Activated T-helper 1 cell treated with Interleukin-2 at 50 U/mL for 16 hours (primary cell): ENCODE measurements around the gene GRIFIN.
"Not testable (repeated sequence)": the region's sequence is repeated elsewhere in the genome, so short reads cannot be mapped to it uniquely, and the experiment has no call there.

Experiments
- DNase-seq: peaks from one replicate; pipeline ENCODE4 v3.0.0-alpha.2; 2020; ENCODE audit warnings: low read depth

The GRIFIN gene

GRCh38 chr7:2478399-2478785 is 2.2 kb upstream of the GRIFIN start:
- no peak for DNase-seq

DNA sequence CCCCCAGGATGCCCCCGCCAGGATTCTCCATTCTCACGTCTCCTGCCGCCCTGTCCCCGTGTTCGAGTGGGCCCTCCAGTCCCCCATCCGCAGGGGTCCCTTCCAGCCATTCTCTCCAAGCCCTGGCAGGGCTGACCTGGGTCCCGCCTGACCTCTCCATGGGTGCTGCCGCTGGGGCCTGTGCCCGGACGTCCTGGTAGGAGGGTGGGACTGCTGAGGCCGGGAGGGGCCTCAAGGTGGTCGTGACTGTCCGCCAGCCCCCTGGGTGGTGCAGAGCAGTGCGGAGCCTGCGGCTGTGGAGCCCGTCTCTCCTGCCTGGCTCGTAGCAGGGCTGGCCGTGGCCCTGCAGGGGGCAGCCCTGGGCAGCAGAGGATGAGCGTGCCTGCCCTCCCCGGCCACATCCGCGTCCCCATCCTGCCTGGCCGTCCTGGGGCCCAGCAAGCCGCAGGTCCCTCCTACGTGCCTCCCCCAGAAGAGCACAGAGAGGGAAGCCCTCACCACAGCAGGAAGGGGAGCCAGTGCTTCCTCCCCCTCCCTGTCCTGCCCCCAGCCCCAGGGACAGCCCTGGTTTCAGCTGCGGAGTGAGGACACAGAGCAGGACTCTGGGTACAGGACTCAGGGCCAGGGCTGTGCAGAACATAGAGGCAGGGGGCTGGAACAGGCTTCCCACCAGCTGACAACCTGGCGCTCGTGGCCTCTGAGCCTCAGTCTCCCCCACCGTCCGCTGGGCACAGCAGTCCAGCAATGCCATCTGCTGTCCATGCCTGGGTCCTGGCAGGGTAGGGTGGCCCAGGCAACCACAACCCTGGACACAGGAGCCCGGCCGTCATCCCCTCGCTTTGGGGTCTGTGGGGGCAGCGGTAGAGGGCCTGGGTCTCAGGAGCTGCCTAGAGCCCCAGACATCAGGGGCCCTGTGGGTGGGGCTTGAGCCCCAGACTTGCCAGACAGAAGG is 1.5 kb upstream of the GRIFIN start:
- peak; percentile 51 for DNase-seq

GRCh38 chr7:2476776-2477446 is 713 bp upstream of the GRIFIN start:
- DNase-seq = no peak

- DNase-seq = no peak
Measured at GRCh38 chr7:2475678-2476015, 551 bp downstream of the GRIFIN start.

DNA sequence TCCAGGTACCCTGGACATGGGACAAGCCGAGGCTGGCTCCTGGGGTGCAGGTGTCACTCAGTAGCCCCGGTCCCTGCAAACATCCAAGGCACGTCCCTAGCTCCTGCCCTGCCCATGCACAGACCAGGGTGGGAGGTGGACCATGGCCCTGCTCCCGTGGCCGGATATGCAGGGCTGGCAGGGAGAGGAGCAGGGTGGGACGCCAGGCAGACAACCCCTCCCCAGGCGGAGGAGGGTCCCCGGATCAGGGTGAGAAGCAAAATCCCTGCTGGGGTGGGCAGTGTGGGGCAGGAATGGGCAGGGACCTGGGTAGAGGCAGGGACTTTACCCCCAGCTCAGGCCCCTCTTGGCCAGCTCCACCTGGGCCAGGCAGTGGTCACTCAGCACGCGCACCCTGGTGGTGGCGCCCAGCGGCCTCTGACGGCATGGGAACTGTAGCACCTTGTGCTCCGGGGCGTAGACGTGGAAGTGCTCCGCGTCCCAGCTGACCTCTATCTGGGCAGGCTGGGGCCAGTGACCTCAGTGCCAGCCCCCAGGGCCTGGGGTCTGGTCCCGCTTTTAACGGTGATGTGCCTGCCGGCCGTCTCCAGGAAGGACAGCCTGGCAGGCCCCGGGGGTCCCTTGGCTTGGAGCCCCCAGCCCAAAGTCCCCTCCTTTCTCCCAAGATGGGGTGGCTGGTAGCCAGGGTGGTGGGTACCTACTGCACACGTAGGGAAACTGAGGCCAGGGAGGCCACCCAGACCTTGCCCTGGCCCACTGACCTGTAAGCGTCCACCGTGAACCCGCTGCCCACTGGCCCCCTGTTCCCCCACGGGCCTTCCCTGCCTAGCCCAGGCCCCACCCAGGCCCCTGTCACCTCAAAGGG is 1.2 kb downstream of the GRIFIN start:
- no peak for DNase-seq

DNA sequence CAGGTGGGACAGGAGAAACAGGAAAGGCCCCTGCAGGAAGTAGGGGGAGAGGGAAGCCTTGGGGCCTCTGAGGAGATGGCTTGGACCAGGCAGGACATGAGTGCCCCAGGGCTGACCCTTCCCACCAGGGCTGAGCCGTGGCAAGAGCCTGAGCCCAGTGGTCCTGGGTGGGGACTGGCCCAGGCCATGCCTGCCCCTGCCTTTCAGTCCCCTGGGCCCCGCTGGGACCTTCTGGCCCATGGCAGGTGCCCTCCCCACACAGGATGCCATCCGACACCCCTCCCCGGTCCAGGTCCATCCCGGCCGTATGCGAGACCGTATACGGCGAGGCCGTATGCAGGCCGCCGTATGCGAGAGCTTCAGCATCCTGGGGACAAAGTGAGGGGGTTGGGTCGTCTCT is 2.0 kb downstream of the GRIFIN start:
- no peak for DNase-seq

GRCh38 chr7:2473496-2474180 is 2.6 kb downstream of the GRIFIN start:
- no peak for DNase-seq

DNA sequence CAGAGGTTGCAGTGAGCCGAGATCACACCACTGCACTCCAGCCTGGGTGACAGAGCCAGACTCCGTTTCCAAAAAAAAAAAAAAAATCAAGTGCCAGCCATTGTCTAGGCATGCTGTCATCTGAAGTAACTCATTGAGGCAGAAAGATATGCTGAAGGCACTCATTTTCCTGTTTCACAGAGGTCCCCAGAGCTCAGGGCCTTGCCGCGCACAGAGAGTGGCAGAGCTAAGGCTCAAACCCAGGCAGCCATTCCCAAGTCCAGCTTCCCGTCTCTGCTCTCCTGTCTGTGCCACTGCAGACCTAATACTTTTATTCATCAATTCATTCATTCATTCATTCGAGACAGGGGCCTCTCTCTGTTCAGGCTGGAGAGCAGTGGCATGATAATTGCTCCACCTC is 3.5 kb downstream of the GRIFIN start:
- DNase-seq = no peak

GRCh38 chr7:2471396-2471795 is 4.8 kb downstream of the GRIFIN start:
- no peak for DNase-seq

- DNase-seq = no peak
Measured at GRCh38 chr7:2471022-2471329, 5.2 kb downstream of the GRIFIN start.

DNA sequence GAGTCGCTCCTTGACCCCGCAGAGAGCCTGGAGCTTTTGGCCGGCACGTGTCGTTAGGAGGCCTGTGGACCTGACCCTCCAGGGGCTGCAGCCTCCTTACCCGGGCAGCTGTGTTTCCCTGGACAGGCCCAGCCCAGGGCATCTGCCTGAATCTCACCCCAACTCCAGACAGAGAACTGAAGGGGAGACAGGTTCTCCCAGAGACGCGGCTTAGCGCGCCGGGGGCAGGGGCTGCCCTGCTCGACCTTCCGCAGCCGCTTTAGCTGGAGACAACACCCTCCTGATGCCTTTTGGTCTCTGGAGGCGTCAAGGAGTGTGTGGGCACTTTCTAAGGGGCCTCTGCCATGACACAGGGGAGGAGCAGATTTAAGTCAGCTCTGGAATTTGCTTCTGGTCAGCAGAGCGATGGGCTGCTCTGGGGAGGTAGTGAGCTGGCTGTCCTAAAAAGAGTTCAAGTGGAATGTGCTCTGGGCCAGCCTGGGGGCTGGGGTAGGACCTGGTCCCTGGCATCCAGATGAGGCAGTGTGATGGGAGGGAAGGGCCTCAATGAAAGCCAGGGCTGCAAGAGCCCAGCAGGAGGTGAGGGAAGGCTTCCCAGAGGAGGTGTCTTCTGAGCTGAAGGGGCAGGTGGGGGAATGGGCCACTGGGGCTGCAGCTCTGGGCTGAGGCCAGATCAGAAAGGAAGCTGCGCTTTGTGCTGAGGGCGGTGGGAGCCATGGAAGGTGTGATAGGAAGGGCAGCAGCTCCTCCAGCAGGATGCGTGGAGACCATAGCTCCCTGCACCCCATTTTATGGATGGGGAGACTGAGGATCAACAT is 5.8 kb downstream of the GRIFIN start:
- DNase-seq = no peak

GRCh38 chr7:2469460-2470203 is 6.6 kb downstream of the GRIFIN start:
- not testable (repeated sequence) for DNase-seq

- DNase-seq = no peak
Measured at GRCh38 chr7:2468227-2468626, 8.0 kb downstream of the GRIFIN start.

DNA sequence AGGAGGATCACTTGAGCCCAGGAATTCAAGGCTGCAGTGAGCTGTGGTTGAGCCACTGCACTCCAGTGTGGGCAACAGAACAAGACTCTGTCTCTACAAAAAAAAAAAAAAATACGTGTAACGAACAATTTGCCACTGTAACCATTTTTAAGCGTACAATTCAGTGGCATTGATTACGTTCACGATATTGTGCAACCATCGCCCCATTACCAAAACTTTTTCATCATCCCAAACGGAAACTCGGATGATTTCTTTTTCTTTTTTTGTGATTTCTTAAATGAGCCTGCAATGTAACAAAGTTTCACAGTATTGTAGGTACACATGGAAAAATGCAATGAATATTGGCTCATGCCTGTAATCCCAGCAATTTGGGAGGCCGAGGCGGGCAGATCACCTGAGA is 9.5 kb downstream of the GRIFIN start:
- DNase-seq = no peak

- no peak for DNase-seq
Measured at GRCh38 chr7:2465928-2466327, 10.3 kb downstream of the GRIFIN start.

GRCh38 chr7:2462731-2463130 is 13.5 kb downstream of the GRIFIN start:
- no peak for DNase-seq

GRCh38 chr7:2461268-2462026 is 14.8 kb downstream of the GRIFIN start:
- DNase-seq = no peak

DNA sequence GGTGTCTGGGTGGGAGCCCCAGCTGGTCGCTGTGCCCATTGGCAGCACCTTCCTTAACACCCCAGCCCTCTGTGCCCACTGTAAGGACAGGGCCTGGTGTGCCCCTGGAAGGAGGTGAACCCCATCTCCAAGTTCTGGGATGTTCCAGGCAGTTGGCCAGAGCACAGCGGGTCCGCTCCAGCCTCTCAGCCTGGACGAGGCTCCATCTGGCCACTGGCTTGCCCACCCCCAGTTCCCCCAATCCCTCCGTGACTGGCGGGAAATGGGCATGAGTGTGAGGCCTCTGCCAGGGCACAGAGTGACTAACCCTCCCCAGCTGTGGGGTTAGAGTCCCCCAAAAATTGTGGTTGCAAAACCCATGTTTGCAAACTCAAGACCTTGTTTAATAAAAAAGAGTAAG is 15.6 kb downstream of the GRIFIN start:
- DNase-seq = no peak

GRCh38 chr7:2460188-2460587 is 16.0 kb downstream of the GRIFIN start:
- DNase-seq = no peak

GRCh38 chr7:2459674-2460073 is 16.5 kb downstream of the GRIFIN start:
- DNase-seq = no peak
